GM21786 (cell line): ENCODE measurements around the gene DPAGT1.
"Not testable (repeated sequence)": the region's sequence is repeated elsewhere in the genome, so short reads cannot be mapped to it uniquely, and the experiment has no call there.

Source experiments
- ATAC-seq: cut with Tn5 transposase; IDR thresholded peaks from one replicate; pipeline ENCODE4 v1.9.1; 2021; ENCODE audit not compliant: unreplicated experiment

The DPAGT1 gene

DNA sequence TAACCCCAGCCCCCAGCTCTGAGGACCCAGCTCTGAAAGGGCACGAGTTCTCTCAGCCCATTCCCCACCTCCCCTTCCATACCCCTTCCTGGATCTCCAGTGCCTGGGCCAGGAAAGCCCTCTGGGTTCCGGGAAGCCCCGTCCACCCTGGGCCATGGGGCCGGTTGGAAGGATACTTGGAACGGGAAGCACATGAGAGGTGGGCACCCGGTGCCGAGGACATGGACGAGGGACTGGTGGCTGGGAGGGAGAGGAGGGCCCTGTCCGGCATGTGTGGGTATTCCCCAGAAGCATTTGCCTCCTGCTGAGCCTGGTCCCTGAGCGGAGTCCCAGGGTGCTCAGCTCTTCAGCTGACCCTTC lies 14.6 kb upstream of the DPAGT1 start:
- ATAC-seq, result no peak

DNA sequence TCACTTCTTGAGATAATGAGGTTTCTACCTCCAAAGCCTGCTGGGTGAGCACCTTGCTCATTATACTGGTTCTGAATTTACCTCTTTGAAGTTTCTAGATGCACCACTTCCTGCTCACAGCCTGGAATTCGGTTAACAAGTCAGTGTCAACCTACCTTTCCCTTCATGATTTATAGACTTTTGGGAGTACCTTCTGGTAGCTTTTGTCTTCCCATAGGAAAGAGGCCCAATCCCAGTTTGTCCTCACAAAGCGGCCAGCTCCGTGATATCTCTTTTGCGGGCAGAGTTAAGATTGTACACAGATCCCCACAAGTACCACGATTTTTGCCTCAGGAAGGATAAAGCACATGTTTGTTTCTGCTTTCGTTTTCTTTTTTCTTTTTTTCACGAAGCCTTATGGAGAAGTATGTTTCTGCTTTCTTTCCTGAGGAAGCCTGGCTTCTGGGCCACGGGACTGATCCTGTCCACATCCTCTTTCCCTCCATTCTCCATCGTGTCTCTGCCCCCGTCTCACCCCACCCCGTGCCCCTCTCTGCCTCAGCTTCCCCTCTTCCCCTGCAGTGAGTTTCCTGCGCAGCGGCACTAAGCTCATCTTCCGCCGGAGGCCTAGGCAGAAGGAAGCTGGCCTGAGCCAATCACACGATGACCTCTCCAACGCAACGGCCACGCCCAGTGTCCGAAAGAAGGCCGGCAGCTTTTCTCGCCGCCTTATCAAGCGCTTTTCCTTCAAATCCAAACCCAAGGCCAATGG lies 14.0 kb upstream of the DPAGT1 start:
- ATAC-seq, result no peak

DNA sequence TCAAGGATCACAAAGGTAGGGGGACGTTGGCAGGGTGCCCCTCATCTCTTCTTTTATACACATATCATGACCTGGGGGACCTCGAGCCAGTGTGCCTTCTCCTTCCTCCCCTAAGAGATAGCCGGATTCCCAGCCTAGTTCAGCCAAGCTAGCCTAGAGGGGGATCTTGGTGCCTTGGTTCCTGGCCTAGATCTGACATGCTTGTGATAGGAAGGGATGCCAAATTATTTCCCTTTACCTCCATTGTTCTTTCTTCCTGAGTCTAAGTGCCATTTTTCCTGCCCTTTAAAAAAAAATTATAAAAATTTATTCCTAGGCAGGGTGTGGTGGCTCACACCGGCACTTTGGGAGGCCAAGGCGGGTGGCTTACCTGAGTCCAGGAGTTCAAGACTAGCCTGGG lies 12.7 kb upstream of the DPAGT1 start:
- ATAC-seq, result no peak

DNA sequence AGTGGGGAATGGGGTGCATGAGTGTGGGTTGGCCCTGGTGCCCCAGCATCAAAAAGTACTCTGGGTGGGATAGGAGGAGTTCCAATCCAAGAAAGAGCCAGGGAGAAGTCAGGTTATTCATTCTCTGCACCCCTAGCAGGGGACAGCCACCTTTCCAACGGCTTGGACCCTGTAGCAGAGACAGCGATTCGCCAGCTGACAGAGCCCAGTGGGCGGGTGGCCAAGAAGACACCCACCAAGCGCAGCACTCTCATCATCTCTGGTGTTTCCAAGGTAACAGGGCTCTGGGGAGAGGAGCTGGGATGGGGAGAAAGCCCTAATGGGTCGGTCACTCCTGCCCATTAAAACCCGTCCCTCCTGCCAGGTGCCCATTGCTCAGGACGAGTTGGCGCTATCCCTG lies 12.1 kb upstream of the DPAGT1 start:
- no peak for ATAC-seq

DNA sequence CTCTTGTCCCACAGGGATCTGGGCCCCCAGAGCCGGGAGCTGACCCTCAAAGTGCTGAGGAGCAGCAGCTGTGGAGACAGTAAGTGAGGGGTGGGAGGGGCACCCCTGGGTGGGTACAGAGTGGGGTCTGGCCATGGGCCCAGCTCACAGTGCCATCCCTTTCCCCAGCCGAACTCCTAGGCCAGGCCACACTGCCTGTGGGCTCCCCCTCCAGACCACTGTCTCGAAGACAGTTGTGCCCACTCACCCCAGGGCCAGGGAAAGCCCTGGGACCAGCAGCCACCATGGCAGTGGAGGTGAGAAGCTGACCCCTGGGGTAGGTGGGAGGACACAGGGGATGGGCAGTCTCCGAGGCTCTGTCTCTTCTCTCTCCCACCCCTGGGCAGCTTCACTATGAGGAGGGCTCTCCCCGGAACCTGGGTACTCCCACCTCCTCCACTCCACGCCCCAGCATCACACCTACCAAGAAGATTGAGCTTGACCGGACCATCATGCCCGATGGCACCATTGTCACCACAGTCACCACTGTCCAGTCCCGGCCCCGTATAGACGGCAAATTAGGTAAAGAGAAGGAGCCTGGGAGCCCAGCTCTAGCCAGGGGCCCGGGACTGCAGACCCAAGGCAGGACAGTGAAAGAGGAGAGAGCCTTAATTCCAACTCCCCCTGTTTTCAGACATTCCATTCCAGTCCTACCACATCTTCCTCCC lies 10.8 kb upstream of the DPAGT1 start:
- ATAC-seq, result no peak

DNA sequence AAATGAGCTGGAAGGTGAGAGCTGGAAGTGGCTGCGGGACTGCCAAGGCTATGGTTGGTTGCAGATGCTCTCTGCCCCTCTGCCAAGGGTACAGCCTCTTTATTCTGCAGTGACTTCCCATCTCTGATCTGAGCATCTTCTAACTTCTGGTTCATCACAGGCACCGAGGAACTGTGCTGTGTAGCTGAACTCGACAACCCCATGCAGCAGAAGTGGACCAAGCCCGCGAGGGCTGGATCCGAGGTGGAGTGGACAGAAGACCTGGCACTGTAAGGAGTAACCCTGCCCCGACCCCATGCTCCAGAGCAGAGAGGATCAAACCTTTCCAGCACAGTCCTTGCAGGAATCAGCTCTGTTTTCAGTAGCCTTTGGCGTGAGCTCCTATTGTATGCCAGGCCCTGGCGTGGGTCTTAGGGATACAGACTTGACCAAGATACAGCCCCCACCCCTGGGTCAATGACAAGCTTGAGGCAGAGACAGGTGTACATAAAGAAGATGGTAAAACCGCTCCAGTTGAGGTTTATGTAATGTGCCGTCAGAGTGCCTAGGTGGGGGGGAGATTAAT lies 9.8 kb upstream of the DPAGT1 start:
- no peak for ATAC-seq

DNA sequence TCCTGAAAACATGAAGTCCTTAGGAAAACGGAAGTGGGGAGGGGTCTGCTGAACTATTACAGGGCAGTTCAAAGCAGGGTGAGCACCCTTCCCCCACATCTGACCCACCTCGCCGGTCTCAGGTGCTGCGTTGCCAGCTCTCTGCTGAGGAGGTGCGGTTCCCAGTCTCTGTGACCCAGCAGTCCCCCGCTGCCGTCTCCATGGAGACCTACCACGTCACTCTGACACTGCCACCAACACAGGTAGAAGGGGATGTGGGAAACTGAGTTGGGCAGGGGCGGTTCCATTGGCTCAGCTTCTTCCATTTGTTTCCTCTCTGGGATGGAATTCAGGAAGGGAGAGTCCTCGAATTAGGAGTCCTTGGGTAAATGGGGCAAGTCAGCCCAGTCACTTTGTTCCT lies 8.8 kb upstream of the DPAGT1 start:
- ATAC-seq, result no peak

DNA sequence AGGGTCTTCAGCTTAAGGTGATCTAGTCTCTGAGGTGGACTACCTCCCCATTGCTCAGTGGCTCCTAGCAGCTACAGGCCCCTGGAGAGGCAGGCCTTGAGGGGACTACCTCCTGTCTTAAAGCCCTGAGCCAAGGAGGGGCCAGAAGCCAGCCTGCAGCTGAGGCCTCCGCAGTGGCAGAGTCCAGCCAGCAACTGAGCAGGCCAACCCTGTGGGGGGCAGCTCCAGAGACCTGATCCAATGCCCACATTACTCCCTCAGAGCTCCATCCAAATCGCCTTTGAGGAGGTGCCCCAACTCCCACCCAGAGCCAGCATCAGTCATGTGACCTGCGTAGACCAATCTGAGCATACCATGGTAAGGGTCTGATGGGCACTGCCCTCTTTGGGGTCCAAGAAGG lies 8.2 kb upstream of the DPAGT1 start:
- ATAC-seq, result no peak

DNA sequence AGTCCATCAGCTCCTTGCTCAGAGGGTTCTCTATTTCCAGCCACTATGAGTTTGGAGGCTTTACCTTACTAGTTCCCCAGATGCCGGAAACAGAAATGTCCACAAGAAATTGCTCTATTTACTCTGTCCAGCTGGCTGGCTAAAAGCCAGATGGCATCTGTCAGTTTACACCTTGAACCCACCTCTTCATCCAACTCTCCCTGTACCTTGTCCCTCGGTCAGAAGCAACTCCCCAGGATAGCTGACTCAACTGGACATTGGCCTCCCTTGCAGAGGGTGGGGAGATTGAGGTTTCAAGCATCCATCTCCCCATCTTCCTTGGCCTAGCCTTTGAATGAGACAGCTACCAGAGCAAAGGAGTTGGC lies 7.2 kb upstream of the DPAGT1 start:
- no peak for ATAC-seq

DNA sequence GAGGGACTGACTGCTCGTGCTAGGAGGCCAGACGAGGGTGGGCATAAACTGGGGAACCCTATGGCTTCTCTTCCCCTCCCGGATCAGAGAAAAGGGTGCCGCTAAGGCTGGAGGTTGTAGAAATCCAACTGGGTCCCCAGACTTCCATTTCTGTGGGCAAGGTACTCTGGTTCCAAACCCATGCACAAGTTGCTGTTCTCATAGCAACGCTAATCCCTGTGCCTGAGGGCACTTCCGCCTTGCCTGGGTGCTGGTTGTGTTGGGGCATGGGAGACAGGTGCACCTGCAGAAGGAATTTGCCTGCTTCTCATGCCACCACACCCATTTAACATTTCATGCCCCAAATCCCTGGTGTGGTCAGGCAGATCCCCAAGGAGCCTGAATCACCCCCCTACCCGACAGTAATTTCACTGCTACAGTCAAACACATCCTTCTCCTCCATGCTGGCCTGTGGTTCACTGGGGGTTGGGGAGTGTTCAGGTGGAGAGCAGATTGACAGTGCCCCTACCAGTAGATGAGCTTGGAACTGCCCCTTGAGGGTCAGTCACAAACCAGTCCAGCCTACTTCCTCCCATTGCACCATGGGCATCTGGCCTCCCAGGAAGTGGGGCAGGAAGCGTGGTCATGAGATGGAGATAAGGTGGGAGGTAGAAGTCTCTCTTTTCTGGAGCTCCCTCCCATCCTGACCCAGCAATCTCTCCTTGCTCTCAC lies 6.6 kb upstream of the DPAGT1 start:
- no peak for ATAC-seq

DNA sequence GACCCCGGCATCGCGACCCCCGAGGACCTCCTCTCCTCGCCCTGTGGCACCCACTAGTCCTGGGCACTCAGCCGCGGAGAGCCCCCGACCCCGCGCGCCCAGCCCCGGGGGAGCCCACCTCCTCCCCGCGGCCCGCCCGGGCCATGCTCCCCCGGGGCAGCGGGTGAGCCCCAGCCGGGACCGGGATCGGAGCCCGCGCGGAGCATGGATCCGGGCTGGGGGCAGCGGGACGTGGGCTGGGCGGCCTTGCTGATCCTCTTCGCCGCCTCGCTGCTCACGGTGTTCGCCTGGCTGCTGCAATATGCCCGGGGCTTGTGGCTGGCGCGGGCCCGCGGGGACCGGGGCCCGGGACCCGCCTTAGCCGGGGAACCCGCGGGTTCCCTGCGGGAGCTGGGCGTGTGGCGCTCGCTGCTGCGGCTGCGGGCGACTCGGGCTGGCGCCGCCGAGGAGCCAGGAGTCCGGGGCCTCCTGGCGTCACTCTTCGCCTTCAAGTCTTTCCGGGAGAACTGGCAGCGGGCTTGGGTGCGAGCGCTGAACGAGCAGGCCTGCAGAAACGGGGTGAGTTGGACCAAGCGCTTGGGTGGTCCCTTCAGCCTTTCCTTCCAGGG lies 6.0 kb upstream of the DPAGT1 start:
- ATAC-seq, result no peak

DNA sequence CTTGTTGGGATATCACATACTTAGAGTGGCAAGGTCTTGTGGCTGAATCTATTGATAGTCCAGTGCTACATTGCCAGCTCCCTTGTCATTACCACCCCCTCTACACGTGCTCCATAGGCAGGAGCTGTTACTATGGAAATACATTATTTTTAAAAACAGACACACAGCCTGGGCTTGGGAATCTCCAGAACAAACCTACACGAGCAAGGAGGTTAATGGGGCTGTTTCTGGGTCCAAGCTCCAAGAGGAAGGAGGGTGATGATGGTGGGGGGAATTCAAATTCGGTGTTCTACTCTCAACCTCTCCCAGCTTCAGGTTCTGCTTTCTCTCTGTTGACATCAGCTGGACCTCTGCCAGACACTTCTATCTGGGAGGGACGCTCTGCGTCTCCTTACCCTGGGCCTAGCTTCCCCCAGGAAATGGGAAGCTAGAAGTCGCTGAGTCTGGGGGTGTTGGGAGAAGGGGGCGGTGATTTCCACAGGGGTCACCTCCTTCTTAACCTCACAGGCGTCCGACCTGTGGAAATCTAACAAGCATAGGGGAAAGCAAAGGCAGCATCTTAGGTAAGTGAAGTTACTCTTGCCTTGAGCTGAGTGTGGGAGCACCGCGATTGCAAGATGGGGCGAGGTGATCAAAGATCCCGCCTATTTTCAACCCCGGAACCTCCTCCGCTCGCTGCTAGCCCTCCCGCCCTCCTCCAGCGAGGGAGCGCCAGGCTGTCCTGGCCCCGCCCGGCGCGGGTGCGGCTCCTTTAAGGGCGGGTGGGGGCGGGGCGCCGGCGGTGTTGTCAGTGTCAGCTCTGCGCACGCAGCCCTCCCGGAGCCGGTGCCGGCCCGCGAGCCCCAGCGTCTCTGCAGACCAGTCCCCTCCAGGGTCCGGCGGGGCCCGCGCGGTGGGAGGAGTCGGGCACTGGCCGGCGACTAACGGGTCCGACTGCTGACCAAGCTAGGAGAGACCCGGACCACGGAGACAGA lies 5.2 kb upstream of the DPAGT1 start, which contains the start of gene C2CD2L:
Gene C2CD2L (plus strand): TSS at position 781 of the 974 bp plus-strand sequence. CDS start 398 bp downstream, outside the sequence.
- ATAC-seq, result peak; percentile 71

DNA sequence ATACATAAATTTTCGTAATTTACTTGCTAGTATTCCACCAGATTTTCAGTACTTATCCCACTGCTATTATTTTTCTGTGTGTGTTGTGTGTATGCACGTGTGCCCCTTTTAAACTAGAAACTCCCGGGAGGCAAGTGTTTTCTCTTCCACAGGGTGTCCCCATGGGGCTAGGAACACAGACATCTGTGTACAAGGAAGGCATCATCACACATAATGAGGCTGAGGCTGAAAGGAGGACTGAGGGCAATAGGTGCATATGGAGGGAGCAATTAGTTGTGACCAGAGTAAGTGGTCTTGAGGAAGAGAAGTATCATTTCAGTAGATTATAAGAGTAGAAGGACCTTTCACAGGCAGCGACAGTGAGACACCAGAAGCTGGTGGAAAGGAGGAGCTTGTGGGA lies 2.1 kb upstream of the DPAGT1 start:
- ATAC-seq, result no peak

DNA sequence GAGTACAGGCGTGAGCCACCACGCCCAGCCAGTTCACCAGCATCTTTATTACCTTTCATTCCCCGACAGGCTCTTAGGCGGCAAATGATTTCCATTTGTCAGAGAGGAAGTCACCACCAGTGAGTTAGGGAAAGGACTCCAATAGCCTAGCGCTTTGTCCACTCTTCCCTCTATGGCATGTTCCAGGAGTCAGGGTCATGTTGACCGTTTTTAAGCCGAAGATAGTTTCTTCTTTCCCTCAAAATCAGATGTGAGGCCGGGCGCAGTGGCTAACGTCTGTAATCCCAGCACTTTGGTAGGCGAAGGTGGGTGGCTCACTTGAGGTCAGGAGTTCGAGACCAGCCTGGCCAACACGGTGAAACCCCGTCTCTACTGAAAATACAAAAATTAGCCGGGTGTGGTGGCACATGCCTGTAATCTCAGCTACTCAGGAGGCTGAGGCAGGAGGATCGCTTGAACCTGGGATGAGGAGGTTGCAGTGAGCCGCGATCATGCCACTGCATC lies 1.6 kb upstream of the DPAGT1 start:
- not testable (repeated sequence) for ATAC-seq

DNA sequence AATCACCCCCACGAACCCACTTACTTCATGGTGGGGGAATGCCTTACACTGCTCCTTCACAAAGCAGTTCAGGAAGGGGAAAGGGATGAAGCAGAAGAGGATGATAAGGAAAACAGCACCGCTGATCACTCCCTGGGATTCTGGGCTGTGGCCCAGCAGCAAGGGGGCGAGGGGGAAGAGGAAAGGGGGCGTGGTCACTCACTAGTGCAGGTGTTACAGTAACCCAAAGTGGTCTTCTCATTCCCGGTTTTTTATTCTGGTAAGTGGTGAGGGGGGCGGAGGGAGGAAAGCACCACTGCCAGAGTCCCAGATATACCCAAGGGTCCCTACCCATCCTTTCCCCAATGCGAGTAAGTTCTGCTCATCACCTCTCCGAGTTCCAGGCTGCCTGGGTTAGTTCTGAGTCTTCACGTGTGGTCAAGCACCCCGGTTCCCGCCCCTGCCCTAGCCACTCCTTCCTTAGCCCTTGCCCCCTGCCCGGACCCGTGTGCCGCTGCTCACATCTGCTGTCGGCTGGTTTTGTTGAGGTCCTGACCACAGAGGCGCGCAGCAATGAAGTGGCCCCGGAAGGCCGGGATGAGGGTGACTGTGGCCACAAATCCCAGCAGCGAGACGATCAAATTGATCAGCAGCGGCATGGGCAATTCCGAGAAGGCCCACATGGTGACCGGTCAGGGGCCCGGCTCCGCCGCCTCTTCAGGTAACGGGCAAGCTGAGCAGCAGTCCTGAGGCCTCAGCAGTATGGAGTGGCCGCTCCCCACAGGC lies 477 bp downstream of the DPAGT1 start:
- ATAC-seq, result peak; percentile 15

DNA sequence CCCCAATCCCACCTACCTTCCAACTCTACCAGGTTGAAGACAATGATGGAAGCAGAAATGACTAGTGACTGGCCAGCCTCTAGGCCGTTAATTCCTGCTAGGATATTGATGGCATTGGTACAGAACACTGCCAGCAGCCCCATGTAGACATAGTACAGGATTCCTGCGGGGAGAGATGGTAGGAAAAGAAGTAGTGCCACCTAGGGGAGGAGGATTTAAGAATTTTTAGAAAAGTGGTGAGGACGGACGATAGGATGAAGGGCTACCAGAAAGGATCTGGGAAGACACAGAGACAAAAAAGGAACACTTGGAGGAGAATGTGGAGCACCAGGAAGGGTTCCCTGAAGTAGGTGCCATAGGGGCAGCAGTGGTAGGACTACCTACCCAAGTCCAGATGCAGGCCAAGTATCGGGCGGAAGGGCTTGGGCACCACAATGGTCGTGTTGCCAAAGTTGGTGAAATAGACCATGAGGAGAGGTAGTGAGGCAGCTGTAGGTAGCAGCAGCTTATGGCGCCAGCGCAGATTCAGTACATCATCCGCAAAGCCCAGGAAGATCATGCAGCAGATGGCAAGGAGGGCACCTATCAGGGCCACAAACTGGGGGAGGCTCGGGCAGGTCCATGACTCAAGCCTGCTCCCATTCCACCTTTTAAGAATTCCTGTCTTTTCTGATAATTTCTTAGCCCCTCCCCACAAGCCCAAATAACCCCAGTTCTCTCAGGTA lies 1.2 kb downstream of the DPAGT1 start:
- no peak for ATAC-seq

DNA sequence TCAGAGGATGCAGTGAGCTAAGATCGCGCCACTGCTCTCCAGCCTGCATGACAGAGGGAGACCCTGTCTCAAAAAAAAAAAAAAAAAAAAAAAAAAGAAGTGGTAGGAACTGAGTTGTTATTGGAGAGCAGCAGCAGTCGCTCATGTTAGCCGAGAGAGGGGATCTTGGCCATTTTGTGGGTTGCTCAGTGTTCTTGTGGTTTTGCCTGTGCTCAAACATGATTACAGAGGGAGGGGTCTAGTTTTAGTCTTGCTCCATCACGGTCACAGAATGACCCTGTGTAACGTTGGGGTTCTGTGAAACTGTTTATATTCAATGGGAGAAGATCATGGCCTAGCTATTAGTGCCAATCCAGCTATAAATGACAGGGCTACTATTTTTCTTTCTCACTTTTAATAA lies 1.9 kb downstream of the DPAGT1 start:
- no peak for ATAC-seq

DNA sequence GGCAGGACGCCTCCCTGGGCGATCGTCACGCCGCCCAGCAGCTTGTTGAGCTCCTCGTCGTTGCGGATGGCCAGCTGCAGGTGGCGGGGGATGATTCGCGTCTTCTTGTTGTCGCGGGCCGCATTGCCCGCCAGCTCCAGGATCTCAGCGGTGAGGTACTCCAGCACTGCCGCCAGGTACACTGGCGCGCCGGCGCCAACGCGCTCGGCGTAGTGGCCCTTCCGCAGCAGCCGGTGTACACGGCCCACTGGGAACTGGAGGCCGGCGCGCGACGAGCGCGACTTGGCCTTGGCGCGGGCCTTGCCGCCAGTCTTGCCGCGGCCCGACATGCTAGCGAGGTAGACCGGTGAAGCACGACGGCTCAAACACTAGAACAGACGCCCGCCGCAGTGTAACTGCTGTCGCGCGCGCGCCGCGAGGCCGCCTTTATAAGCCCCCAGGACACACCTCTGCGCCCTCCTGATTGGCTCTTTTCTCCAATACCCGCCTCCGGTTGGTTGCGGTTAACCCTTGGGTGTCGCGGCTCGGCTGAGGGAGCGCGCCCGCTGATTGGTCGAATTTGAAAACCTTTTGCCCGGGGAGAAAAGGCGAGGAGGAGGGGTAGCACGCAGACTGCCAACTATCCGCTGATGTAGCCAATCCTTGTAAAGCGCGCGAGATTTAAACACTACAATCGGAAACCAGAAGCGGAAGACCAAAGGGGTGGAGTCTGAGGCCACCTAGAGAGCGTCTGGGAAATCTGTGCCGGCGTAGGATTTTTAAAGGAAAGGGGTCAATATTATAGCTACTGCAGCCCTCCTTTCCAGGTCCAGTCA lies 6.4 kb downstream of the DPAGT1 start:
- peak; percentile 79 for ATAC-seq
